ENCODE measurements around the gene OSBP2.

Gene OSBP2

DNA sequence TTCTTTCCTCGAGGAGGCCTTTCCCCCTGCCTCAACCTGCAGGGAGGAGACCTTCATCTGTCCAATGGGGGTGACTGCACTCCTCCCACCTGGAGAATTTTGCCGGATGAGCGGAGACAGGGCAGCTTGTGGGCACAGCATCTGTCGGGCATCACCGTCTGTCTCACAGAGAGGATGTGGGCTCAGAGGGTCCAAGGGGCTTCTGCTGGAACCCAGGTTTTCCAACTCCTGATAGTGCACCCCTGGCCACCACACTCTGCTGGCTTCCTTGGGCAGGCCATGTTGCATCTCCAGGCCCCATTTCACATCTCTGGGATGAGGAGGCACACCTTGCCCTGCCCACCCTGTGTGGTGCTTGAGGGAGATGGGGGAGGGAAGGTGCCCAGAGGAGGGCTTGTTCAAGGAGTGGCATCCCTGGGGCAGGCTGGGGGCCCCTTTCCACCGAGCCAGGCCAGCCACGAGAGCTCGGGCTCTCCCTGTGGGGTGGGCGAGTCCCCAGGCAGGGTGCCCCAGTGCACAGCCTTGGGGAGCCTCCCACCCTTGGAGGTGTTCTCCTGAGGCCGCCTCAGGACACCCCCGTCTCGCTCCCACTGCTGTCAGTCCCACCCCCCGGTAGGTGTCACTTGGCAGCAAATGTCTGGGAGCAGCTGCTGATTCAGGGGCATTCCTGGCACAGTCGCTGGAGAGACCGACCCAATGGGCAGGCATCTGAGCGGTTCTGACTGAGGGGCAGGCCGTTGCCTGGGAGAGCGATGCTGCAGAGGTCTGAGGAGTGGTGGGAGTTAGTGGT, 189.7 kb downstream of the OSBP2 start:
- DNase-seq = no peak

DNA sequence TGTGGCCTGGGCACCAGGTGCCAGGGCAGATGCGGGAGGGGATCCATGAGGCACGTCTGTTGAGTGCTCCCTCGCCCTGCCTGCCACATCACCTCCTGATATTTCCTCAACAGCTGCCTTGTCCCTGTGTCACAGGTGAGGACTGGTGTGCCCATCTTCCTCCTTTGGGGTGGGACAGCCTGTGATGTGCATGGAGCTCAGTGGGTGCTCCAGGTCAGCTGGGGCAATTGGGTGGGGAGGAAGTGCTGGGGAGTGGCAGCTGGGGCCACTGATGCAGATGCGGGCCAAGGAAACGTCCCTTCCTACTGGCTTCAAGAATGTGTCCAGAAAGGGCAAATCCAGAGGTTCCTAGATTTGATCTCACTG, 190.3 kb downstream of the OSBP2 start:
- no peak for DNase-seq

DNA sequence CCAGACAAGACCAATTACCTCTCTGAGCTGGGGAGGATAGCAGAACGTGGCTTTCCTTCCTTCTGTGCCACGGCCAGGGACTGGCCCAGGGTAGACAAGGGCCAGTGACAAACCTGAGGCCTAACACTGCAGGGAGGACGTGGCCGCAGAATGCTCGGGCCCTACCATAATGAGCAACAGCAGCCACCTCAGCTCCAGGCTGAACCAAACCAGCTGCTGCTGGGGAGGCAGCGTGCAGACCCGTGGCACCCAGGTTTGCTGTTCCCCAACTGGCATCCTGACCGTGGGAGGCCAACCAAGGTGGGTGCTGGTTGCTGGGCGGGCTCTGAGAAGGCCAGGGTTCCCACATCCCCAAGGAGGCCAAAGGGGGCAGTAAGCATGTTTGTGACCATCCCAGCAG, 190.9 kb downstream of the OSBP2 start:
- DNase-seq = no peak

DNA sequence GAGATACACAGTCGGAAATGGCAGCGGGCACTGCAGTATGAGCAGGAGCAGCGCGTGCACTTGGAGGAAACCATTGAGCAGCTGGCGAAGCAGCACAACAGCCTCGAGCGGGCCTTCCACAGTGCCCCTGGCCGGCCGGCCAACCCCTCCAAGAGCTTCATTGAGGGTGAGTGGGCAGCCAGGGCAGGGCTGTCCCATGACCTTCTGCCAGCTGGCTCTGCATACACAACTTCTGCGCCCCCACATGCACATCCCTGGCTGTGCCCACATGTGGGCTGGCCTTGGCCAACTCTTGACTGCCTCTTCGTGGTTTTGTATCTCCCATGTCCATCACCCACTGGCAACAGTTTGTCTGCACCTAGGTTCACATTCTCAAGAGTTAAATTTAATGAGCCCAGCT, 192.8 kb downstream of the OSBP2 start:
- DNase-seq = no peak

DNA sequence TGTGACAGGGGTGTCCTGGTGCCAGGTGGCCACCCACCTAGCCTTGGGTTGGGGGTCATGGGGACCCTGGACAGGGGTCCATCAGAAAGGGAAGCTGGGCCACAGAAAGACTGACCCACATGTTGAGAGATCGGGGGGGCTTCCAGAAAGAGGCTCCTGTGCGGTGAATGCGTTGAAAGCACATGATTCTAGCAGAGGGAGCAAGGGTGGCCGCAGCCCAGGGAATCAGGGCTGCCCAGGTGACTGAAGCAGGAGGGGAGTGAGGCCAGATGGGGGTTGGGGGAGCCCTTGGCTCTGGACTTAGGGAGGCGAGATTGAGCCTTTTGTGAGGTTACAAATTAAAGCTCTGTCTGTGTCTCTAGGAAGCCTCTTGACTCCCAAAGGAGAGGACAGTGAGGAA, 193.2 kb downstream of the OSBP2 start:
- no peak for DNase-seq

DNA sequence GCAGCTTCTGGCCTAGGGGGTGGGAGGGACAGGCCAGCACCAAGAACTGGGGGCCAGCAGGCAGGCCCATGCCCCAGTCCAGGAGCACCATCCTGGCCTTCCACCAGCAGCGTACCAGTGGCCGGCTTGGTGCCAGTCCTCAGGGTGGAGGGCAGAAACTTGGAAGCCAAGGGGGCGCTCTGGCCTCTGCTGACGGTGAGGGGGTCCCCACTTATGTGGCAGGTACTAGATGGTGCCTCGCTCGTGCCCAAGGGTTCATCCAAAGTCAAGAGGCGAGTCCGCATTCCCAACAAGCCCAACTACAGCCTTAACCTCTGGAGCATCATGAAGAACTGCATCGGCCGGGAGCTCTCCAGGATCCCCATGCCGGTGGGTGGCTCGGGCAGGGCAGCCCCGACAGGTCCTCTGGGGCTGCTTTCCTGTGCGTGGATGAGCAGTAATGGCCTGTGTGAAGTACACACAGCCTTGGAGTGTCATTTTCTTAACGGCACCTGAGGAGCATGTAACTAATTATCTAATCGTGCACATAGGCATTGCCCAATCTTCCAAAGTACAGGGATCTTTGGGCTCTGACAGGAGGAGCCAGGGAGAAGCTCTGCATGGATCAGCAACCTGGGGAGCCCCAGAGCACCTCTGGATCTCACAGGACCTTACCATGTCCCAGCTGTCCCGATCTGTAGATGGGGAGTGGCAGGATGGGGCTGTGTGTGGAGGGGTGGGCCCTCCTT, 194.8 kb downstream of the OSBP2 start:
- DNase-seq = no peak

DNA sequence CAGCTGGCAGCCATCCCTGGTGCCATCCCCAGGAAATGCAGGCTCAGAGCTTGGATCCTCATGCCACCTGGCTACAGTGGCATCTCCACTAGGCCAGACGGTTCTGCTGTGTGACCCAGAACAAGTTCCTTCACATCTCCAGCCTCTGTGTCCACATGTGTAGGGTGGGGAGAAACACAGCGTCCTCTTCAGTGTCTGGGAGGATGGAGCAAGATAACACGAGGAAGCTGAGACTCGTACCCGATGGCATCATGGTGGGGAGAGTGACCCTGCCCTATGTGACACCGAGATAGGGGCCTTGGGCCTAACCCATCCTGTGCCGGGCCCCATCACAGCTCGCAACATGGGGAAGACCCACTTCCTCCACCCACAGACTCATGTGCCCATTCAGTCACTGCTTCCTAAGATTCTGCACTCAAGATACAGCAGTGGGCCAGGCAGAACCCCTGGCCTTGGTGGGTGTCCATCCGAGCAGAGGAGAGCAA, 195.4 kb downstream of the OSBP2 start:
- no peak for DNase-seq

DNA sequence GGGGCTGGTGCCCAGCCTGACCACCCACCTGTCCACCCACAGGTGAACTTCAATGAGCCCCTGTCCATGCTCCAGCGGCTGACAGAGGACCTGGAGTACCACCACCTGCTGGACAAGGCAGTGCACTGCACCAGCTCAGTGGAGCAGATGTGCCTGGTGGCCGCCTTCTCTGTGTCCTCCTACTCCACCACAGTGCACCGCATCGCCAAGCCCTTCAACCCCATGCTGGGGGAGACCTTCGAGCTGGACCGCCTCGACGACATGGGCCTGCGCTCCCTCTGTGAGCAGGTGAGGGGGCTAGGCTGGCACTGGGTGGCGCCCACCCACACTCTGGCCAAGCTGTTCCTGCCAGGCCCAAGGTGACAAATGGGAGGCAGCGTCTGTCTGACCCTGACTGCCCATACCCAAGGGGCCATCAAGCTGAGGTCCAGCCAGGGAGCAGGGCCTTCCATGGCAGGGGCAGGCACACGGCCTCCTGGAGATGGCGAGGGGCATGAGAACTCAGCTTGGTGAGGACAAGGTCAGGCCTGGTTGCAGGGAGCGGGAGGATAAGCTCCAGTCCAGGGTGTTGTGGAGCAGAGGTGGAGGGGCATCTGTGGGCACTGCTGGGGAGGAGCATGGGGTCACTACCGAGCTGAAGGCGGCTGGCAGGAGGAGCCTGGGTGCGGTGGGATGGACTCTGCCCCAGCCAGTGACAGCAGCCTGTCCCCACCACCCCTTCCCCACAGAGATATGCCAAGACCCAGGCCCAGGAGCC, 196.2 kb downstream of the OSBP2 start:
- no peak for DNase-seq

DNA sequence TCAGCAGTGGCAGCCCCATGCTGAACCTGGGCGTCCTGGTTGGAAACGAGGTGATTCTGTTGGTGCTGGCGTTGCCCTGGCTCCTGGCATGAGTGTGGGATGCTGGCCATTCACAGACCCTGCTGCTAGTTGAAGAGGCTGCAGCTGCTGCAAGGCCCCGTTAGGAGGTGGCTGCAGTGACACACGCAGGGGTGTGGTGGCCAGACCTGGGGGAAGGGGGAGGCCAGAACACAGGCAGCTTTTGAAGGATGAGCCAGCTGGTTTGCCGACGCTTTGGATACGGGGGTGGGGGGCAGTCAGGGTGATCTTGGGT, 196.7 kb downstream of the OSBP2 start:
- DNase-seq = no peak

DNA sequence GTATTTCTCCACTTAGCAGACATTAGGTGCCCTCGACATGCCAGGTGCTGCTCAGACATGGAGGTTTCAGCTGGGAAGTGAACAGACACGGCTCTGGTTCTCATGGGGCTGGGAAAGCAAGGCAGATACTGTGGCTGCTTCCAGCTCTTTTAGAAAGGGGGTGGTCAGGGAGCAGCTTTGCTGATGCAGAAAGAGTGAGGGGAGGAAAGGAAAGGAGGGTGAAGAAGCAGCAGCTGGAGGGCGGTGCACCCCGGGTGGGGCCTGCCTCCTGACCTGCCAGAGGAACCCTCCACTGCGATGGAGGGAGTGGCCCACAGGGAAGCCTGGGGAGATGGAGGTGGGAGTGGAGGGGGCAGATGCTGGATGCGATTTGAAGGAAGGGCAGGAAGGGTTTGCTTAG, 197.1 kb downstream of the OSBP2 start:
- DNase-seq = no peak

DNA sequence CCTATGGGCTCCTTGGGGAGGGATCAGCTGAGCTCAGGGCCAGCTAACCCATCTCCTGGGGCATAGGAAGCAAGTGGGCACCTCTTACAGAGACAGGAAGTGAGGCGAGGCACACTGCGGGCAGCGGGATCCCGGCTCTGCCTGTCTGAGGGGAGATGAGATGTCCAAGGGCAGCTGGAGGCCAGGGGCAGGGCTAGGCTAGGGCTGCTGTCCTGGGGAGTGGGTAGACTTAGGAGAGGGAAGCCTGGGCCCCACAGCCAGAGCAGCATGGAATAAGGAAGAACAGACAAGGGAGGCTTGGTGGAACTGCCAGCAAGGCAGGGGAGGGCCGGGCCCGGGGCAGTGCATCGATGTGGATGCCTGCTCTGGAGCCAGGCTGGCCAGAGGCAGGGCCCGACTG, 197.6 kb downstream of the OSBP2 start:
- DNase-seq = no peak

DNA sequence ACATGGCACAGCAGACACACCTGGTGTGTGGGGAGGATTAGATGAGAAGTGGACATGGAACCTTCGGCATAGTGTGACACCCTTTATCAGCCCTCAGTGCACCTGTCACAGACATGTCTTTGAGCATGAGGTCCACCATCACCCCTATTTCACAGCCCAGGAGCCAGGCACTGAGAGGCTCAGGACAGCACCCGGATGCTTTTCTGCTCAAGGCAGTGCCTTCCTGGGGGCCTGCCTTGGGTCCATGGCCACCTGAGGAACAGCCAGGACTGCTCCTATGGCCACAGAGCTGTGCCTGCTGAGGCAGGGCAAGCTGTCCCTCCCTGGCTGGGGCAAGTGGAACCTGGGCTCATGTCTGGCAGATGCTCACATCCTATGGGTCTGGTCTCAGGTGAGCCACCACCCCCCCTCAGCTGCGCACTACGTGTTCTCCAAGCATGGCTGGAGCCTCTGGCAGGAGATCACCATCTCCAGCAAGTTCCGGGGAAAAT, 198.1 kb downstream of the OSBP2 start:
- no peak for DNase-seq

DNA sequence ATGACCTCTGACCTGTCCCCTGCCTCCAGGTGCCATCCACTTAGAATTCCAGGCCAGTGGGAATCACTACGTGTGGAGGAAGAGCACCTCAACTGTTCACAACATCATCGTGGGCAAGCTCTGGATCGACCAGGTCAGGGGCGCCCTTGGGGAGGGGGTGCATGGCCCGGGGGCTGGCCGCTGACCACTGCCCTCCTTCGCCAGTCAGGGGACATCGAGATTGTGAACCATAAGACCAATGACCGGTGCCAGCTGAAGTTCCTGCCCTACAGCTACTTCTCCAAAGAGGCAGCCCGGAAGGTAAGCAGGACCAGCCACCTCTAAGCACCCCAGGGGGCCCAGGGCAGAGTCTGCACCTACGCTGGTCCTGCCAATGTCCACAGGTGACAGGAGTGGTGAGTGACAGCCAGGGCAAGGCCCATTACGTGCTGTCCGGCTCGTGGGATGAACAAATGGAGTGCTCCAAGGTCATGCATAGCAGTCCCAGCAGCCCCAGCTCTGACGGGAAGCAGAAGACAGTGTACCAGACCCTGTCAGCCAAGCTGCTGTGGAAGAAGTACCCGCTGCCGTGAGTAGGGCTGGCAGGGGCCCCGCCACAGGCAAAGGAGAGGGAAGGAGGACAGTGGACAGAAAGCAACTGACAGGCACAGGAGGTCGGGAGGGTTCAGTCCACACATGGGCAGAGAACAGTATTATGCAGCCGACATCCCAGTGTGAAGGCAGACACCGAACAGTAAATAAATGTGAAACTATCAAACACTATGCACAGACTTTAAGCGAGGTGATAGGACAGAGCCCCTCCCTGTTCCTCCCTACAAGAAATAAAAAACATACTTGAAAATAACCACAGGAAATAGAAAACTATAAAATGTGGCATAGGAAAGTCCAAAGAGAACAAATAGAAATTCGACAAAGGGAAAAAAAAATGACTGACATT, 199.0 kb downstream of the OSBP2 start:
- DNase-seq = no peak

DNA sequence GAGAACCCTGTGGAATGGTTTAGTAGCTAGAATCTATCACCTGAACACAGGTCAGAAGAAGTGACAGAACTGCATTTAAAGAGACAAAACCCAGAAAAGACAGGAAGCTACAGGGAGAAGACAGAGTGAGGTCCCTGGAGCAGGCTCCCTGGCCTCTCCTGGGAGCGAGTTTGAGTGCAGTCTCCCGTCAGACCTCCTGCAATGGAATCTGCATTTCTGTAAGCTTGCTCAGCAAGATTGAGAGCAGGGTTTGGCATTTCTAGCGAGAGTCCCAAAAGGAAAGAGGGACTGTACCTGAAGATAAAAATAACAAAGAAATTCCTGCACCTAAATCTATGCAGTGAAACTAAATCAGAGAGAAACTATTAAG, 199.7 kb downstream of the OSBP2 start:
- no peak for DNase-seq

DNA sequence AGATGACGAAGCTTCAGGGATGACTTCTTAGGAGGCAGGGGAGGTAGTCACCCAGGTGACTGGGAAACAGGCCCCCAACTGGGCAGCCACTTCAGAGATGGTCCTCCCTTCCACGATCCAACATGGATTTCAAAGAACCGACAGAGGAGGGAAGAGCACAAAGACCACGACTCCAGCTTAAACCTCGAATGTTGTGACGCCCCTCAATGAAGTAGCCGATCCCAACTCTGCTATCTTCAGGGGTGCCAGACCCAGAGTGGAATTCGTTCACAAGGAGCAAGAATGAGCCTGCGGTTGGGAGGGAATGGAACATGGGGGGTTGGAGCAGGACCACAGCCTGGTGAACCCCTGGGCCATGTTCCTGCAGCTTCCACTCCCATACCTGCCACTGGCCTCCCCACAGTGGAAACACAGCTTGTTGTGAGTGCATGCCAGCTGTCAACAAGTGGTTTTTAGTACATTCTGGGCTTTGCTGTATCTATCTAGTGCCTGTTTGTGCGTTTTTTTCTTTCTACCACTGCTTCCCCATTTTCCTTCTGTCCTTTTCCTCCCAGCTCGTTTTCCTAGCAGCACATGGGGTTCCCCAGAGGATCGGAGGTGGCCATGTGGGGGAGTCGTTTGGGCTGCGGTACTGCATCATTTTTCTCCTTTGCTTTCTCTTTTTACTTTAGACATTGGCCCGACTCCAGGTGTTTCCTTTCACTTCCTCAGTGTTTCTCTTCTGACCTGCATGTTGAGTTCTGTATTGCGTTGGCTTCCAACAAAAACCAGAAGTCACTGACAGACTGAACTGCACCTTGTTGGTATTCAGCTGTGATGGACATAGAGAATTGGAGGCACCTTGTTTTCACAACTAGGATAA, 208.1 kb downstream of the OSBP2 start:
- DNase-seq = no peak

DNA sequence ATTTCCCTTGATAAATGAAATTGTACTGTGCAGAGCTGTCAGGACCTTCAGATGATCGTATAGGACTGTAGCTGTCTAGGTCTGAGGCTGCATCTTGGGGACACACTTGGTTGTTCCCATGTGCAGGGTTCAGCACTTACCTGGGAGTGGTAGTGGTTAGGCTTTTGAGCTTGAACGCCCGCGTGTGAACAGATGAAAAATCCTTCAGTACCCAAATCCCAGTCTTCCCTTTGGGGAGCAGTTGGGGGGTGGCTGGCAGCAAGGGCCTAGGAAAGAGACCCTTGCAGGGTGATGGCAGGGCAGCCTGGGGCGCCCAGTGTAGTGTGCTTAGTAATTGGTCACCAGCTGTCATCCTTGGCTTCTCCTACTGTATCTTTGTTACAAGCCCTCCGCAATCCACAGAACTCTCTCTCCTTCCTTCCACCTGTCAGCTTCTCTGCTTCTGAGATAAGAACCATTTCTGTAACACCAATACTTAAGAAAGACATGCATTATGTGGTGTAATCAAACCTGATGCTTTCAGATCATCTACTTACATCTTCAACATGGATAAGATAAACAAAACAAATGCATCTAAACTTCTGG, 209.3 kb downstream of the OSBP2 start:
- DNase-seq = no peak

DNA sequence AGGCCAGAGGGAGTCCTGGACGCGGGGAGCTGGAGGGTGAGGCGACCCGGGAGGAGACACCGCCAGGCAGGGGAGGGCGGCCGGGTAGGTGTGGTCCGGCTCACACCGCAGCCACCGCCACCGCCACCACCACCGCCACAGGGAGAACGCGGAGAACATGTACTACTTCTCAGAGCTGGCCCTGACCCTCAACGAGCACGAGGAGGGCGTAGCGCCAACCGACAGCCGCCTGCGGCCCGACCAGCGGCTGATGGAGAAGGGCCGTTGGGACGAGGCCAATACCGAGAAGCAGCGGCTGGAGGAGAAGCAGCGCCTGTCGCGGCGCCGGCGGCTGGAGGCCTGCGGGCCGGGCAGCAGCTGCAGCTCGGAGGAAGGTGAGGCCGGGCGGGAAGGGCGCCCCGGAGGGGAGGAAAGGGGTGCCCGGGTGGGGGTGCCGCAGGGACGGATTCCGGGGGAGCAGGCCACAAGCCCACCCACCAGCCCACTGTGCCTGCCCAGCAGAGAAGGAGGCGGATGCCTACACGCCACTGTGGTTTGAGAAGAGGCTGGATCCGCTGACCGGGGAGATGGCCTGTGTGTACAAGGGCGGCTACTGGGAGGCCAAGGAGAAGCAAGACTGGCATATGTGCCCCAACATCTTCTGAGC, 211.1 kb downstream of the OSBP2 start:
- DNase-seq = no peak

DNA sequence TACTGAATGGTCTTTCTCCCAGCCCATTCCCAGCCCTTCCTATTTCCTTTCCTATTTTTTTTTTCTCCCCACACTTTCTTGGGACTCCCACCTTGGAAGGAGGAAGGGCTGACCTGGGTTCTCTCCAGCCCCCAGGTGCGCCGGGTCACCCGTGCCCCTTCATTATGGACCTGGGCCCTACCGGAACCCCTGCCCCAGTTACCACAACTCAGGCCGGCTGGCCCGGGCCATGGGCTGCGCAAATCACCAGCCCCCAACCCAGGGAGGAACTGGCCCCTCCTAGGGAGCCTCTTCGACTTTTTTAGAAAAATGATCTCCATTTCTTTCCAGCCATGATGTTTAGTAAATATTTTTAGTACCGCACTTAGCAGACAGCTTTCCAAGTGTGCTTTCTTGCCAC, 211.7 kb downstream of the OSBP2 start:
- no peak for DNase-seq

DNA sequence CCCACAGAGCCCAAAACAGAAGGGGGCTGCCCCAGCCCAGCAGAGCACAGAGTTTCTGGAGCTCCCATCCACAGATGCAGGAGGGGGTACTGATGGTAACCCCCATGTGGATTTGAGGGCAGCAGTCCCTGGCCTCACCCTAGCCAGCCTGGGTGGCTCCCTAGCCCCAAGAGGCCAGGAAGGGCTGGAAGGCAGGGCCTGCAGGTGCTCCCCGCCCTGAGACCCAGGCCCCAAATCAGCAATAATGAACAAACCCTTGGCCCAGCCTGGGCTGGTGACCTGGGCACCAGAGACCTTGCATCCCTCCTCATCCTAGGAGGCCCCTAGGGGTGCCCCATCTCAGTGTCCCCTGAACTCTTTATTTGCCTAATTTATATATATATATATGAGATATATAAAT, 212.3 kb downstream of the OSBP2 start:
- no peak for DNase-seq

DNA sequence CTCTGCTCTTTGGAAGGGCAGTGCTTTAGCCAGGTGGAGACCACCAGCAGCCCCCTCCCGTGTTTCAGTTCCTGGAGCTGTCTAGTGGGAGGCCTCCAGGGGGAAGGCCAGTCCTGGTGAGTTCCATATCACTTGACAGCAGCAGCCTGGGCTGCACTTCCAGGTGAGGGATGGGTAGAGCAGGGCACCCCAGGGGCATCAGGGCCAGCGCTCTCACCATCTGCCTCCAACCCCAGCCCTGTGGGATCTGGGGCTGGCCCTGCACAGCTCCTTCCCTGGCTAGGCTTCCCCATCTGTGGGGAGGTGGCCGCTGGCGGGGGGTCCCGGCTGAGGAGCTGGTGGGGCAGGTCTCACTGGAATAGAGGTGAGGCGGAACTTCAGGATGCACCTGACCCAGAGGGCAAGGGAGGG, 213.4 kb downstream of the OSBP2 start:
- DNase-seq = no peak

DNA sequence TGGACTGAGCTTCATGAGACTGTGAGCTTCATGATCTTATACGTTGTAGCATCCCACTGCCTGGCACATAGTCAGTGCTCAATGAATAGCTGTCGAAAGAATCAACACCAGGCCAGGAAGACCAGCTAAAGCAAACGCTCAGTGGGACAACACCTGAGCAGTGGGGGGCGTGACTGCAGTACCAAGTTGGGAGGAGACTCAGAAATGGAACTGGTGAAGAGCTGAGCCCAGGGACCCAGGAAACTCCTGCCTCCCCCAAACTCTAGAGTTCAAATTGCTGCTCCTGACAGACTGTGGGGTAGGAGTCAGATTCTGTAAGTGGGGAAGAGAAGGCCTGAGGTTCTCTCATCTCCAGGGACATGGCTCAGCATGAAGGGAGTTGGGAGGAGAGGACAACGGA, 214.6 kb downstream of the OSBP2 start:
- DNase-seq = no peak
